HG03432 (cell line): ENCODE measurements around the gene ARAP1.
A peak's percentile ranks its signal among the peaks of the same experiment; 100 is the strongest.

Source experiments
- ATAC-seq: cut with Tn5 transposase; IDR thresholded peaks from one replicate; pipeline ENCODE4 v1.9.1; 2021; ENCODE audit warnings: mild to moderate bottlenecking, moderate library complexity; ENCODE audit not compliant: unreplicated experiment

ARAP1 gene

DNA sequence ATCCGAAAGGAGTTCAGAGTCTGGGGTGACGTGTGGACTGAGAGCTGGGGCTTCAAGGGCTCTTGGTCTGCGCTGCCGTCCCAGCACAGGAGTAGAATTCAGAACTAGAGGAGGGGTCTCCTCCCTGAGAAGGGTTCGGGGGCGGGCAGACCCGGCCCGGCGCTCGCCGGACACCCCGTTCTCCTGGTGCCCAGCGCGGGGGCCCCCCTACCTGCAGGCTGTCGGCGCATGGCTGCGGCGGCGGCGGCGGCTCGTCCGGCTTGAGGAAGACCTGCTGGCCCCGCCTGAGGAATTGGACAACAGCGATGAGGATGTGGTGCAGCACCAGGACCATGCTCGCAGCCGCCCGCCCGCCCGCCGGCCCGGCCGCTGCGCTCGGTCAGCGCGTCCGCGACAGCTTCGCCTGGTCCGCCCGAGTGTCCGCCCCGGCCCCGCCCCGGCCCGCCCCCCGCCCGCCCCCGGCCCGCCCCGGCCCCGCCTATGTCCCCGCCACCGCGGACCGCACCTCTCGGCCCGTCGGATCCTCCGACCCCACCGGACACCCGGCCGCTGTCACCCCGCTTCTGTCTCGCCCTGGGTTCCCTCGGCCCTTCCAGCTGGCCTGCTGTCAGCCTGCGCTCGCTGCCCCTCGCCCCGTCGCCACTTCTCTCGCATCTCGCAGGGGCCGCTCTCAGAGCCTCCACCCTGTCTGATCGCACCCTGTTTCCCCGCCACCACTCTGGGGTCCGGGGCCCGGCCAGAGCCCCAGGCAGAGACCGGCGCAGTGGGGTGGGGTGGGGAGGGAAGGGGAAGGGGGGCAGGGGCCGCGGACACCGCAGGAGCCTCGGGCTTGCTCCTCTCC, 109.9 kb downstream of the ARAP1 start:
- ATAC-seq = peak; percentile 16

- ATAC-seq = no peak
Observed at GRCh38 chr11:72641522-72642042, 110.6 kb downstream of the ARAP1 start.

GRCh38 chr11:72639502-72640375, 112.5 kb downstream of the ARAP1 start:
- no peak for ATAC-seq

GRCh38 chr11:72637926-72638325, 114.3 kb downstream of the ARAP1 start:
- no peak for ATAC-seq

DNA sequence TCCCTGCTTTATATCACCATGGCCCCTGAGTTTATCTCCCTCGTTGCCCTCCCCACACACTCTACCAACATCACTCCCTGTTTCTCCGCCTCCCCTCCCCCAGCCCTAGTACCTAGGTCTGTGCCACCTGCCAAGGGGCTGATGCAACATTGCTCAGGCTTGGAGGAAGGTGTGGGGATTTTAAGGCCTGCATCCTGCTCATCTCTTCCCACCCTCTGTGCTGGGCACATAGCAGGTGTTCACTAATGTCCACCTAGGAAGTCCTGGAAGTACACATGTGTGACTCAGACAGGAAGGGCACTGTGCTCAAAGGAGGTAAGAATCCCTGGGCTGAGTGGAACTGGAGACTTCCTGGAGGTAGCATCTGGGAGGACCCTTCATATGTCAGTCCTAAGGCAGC, 115.0 kb downstream of the ARAP1 start:
- no peak for ATAC-seq

DNA sequence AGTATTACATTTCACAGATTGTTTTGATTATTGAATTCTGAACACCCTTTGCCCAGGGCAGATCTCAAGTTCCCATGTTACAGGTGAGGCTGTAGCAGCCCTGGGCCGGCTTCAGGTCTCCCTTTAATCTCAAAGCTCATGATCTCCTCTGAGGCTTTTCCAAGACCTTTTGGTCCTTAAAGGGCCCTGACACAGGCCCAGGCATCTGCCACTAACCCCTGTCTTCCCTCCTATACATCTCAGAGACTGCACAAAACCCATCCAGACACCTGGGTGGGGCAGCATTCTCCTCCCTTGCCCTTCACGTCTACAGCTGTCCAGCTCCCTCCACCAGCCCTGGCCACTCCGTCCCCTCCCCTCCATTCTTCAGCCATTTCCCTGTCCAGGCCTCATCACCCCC, 115.8 kb downstream of the ARAP1 start:
- ATAC-seq = no peak

DNA sequence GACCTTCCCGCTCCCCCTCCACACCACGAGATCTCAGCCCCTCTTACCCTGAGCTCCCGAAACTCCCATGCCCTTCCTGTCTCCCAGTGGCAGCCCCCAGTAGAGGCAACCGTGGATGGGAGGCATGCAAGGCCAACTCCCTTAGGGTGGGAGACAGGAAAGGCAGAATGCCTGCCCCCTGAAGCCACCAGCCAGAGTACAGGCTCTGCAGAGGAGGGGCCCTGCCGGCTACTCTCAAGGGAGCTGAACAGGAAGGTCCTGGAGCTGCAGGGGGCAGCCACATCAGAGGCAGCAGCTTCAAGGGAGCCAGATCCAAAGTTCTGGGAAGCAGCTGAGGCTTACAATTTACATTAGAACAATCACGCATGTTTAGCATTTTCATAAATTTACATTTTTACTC, 116.3 kb downstream of the ARAP1 start:
- ATAC-seq = no peak

DNA sequence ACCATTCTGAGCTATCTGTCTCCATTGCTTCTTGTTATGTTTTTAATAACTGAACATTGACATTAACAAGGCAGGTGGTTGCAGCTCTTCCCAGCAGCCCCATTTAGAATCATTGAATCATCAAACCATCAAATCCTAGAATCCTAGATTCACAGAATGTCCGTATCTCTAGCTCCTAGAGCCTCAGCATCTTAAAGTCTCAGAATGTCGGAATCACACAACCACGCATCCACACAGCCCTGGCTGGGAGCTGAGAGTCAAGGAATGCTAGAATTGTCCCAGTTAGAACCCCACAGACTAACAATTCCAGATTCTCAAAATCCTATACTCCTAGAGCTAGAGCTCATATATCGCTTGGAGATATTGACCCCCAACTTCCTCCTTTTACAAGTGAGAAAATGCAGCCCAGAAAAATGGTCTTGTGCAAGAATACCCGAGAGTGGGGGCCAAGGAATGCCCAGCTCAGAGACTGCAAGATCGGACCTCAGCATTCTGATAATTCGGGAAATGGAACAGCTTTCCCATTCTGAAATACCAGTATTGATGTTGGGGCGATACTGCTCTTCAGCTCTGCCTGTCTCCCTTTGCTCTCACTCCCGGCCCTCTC, 116.8 kb downstream of the ARAP1 start:
- ATAC-seq = no peak
